Neural cell (in vitro differentiated cells): ENCODE results near the gene SPTLC2. TPM values are rescaled to one million over a fixed set of nuclear protein-coding genes. Genes with fewer than 3 reads are reported as not detected.

ENCODE experiments used
- H2AFZ ChIP-seq: fragments of 200-600, 300-800 bp; sonication (generic), shearing (Covaris generic); 2 replicates; pipeline ENCODE4 v1.6.0; 2014; ENCODE audit warnings: low read depth, mild to moderate bottlenecking, antibody characterized with exemption, low read length, moderate library complexity
- H3F3A ChIP-seq: fragments of 200-600 bp; shearing (Covaris generic); 2 replicates; pipeline ENCODE4 v1.6.1; 2016; ENCODE audit warnings: mild to moderate bottlenecking, moderate library complexity, mixed read lengths, antibody characterized with exemption, low read length; ENCODE audit not compliant: insufficient read depth, poor library complexity, severe bottlenecking
- H3K27ac ChIP-seq: fragments of 200-600, 300-800 bp; sonication (generic), shearing (Covaris generic); 2 replicates; pipeline ENCODE4 v1.5.1; 2014; ENCODE audit warnings: mild to moderate bottlenecking, low read length, moderate library complexity
- H3K27me3 ChIP-seq: fragments of 300-800, 200-600 bp; sonication (generic), shearing (Covaris generic); 2 replicates; pipeline ENCODE4 v1.6.0; 2014; ENCODE audit warnings: mild to moderate bottlenecking, low read depth, low read length, moderate library complexity; ENCODE audit not compliant: insufficient read depth
- H3K36me3 ChIP-seq: fragments of 300-800, 200-600 bp; sonication (generic), shearing (Covaris generic); 2 replicates; pipeline ENCODE4 v1.5.1; 2014; ENCODE audit warnings: mild to moderate bottlenecking, antibody characterized with exemption, low read length, moderate library complexity; ENCODE audit not compliant: insufficient read depth
- H3K4me2 ChIP-seq: fragments of 300-800, 200-600 bp; sonication (generic), shearing (Covaris generic); 2 replicates; pipeline ENCODE4 v1.6.0; 2014; ENCODE audit warnings: mild to moderate bottlenecking, low read length
- H3K4me3 ChIP-seq: fragments of 300-800, 200-600 bp; sonication (generic), shearing (Covaris generic); 2 replicates; pipeline ENCODE4 v1.5.1; 2014; ENCODE audit warnings: mild to moderate bottlenecking, low read length, moderate library complexity
- H3K79me2 ChIP-seq: fragments of 200-600 bp; shearing (Covaris generic); replicated peaks from 2 replicates; pipeline ENCODE4 v1.6.0; 2014; ENCODE audit warnings: mild to moderate bottlenecking, low read length, moderate library complexity; ENCODE audit not compliant: insufficient read depth
- H3K9ac ChIP-seq: fragments of 300-800, 200-600 bp; sonication (generic), shearing (Covaris generic); 2 replicates; pipeline ENCODE4 v1.6.1; 2016; ENCODE audit warnings: mild to moderate bottlenecking, low read length, mixed read lengths
- H3K9me2 ChIP-seq: fragments of 200-600 bp; shearing (Covaris generic); 2 replicates; pipeline ENCODE4 v1.6.1; 2016; ENCODE audit warnings: mild to moderate bottlenecking, low read length, mixed read lengths; ENCODE audit not compliant: insufficient read depth
- H3K9me3 ChIP-seq: fragments of 200-600, 300-800 bp; sonication (generic), shearing (Covaris generic); 2 replicates; pipeline ENCODE4 v1.6.1; 2016; ENCODE audit warnings: mild to moderate bottlenecking, mixed run types, low read length, moderate library complexity, mixed read lengths
- H4K20me1 ChIP-seq: fragments of 200-600 bp; shearing (Covaris generic); 2 replicates; pipeline ENCODE4 v1.6.1; 2016; ENCODE audit warnings: mild to moderate bottlenecking, mixed run types; ENCODE audit not compliant: insufficient read depth
- CTCF ChIP-seq: fragments of 450-650 bp; IDR thresholded peaks from 2 replicates; pipeline ENCODE4 v1.5.1; 2014; ENCODE audit warnings: antibody characterized with exemption, mild to moderate bottlenecking, moderate library complexity; ENCODE audit not compliant: poor library complexity, severe bottlenecking
- EP300 ChIP-seq: fragments of 450-650 bp; conservative IDR thresholded peaks from 2 replicates; pipeline ENCODE4 v1.6.1; 2014; ENCODE audit warnings: antibody characterized with exemption, mild to moderate bottlenecking, moderate library complexity; ENCODE audit not compliant: poor library complexity, severe bottlenecking
- EZH2 ChIP-seq: fragments of 200-600, 300-800 bp; shearing (Covaris generic), sonication (generic); IDR thresholded peaks from 2 replicates; pipeline ENCODE4 v1.6.1; 2014; ENCODE audit warnings: antibody characterized with exemption, low read length, borderline replicate concordance, mild to moderate bottlenecking; ENCODE audit not compliant: insufficient read depth, poor library complexity, severe bottlenecking
- MXI1 ChIP-seq: fragments of 450-650 bp; conservative IDR thresholded peaks from 2 replicates; pipeline ENCODE4 v1.6.1; 2014; ENCODE audit warnings: antibody characterized with exemption, mild to moderate bottlenecking; ENCODE audit not compliant: poor library complexity, severe bottlenecking
- POLR2AphosphoS5 ChIP-seq: IDR thresholded peaks from 2 replicates; pipeline ENCODE4 v1.6.1; 2012
- RAD21 ChIP-seq: fragments of 450-650 bp; conservative IDR thresholded peaks from 2 replicates; pipeline ENCODE4 v1.6.1; 2014; ENCODE audit warnings: antibody characterized with exemption, mild to moderate bottlenecking, moderate library complexity
- REST ChIP-seq: IDR thresholded peaks from 2 replicates; pipeline ENCODE4 v1.6.1; 2012; ENCODE audit warnings: borderline replicate concordance
- SMC3 ChIP-seq: fragments of 450-650 bp; conservative IDR thresholded peaks from 2 replicates; pipeline ENCODE4 v1.6.1; 2014; ENCODE audit warnings: antibody characterized with exemption, mild to moderate bottlenecking, moderate library complexity; ENCODE audit not compliant: poor library complexity
- TAF1 ChIP-seq: IDR thresholded peaks from 2 replicates; pipeline ENCODE4 v1.6.1; 2012; ENCODE audit warnings: low read depth
- polyA plus RNA-seq: library from polyadenylated mRNA; depleted of rRNA; stranded (reverse); fragments of >200 nt; gene quantifications from 2 replicates; pipeline ENCODE4 v1.2.3, GENCODE V29; 2014

The SPTLC2 gene
- polyA plus RNA-seq, 1 donor from 2014 or later = 15.1 TPM

GRCh38 chr14:77491056-77491455 is 125.4 kb downstream of the SPTLC2 start:
- no peaks in the 10 kb centered on the region for H3K9me2 ChIP-seq
- no peak overlapping the region for H3K9ac ChIP-seq
- H4K20me1 ChIP-seq = no peaks in the 10 kb centered on the region
- no peaks in the 10 kb centered on the region for H3K27me3 ChIP-seq
- TF ChIP-seq CTCF = no peak
- no peak for TF ChIP-seq SMC3
- TF ChIP-seq RAD21 = no peak
- no peak for TF ChIP-seq TAF1
- no peak for TF ChIP-seq EP300
- TF ChIP-seq POLR2AphosphoS5 = no peak
- TF ChIP-seq REST = no peak
- no peak for TF ChIP-seq MXI1
- no peak for TF ChIP-seq EZH2
- H3K36me3 ChIP-seq = no peaks in the 10 kb centered on the region
- no peaks in the 10 kb centered on the region for H3K9me3 ChIP-seq
- no peak overlapping the region for H3K4me3 ChIP-seq
- H2AFZ ChIP-seq = no peak overlapping the region
- H3K27ac ChIP-seq = no peak overlapping the region
- no peak overlapping the region for H3K4me2 ChIP-seq
- no peaks in the 10 kb centered on the region for H3F3A ChIP-seq
- no peaks in the 10 kb centered on the region for H3K79me2 ChIP-seq

- no peaks in the 10 kb centered on the region for H4K20me1 ChIP-seq
- no peaks in the 10 kb centered on the region for H3K9me2 ChIP-seq
Measured at GRCh38 chr14:77490347-77490986, 126.0 kb downstream of the SPTLC2 start.

More at GRCh38 chr14:77490347-77490986, 126.0 kb downstream of the SPTLC2 start:
- H3K36me3 ChIP-seq = no peaks in the 10 kb centered on the region
- no peak overlapping the region for H3K27ac ChIP-seq
- no peak overlapping the region for H3K4me2 ChIP-seq
- no peak overlapping the region for H2AFZ ChIP-seq
- no peak overlapping the region for H3K9ac ChIP-seq
- H3F3A ChIP-seq = no peaks in the 10 kb centered on the region
- no peak overlapping the region for H3K4me3 ChIP-seq
- TF ChIP-seq POLR2AphosphoS5 (no peak), EP300 (no peak), CTCF (no peak), SMC3 (no peak), RAD21 (no peak), EZH2 (no peak), TAF1 (no peak)
- no peaks in the 10 kb centered on the region for H3K9me3 ChIP-seq
- H3K79me2 ChIP-seq = no peaks in the 10 kb centered on the region
- no peaks in the 10 kb centered on the region for H3K27me3 ChIP-seq
